ENCODE data around the gene PLSCR5.

GRCh38 chr3:146593776-146594175, 11.4 kb downstream of the PLSCR5 start:
- no peak for TF ChIP-seq CTCF (IDR thresholded peaks at IDR 0.05)
- no peak for TF ChIP-seq POLR2A (IDR thresholded peaks at IDR 0.05)

All from lower leg skin (tissue), 3 donors.